Measurements from ENCODE around the gene SLC6A19. TPM values are rescaled to one million over a fixed set of nuclear protein-coding genes. Genes with fewer than 3 reads are reported as not detected.
"Not testable (repeated sequence)": the region's sequence is repeated elsewhere in the genome, so short reads cannot be mapped to it uniquely, and the experiment has no call there.

SLC6A19 gene
- total and polyA plus RNA-seq, 10 donors, result under 0.01 to 0.50 TPM; not detected in 8

DNA sequence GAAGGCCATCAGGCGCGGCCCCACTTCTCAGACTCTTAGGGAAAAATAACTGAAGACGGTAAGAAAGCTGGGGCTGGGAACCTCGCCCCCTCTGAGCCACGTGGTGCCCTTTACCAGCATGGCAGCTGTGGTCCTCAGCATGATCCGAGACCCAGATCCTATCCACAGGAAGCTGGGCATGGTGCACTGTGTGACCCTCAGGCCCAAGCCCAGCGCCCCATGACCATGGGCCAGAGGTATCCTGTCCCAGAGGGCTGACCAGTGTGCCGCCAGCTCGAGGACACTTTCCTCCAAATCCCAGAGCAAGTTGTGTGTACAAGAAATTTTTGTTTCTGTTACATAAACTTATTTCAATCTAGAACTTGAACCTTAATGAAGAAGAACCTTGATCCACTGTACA is 65.4 kb downstream of the SLC6A19 start:
- DNase-seq, result no peak
- H3K27me3 ChIP-seq (replicated peaks in 1 of 7), result peaks cover 0 to 4% (median 0%) of the 10 kb centered on the region in 7 donors
- no peaks in the 10 kb centered on the region for H3K4me1 ChIP-seq
- no peak overlapping the region for H3K4me3 ChIP-seq
- WGBS, 5 donors, result 88 to 97% (median 91%) methylated on average over 9 of the region's 9 CpGs
- intact Hi-C loops (cut with DNase I; ENCODE audit: low total_unique reads), result no loop called here
- no peak overlapping the region for H3K27ac ChIP-seq
- peaks cover 2 to 26% (median 16%) of the 10 kb centered on the region in 8 donors for H3K9me3 ChIP-seq
- no peaks in the 10 kb centered on the region for H3K36me3 ChIP-seq
- TF ChIP-seq POLR2AphosphoS5 (IDR thresholded peaks at IDR 0.05) (no peak), POLR2A (IDR thresholded peaks at IDR 0.05) (no peak)
- TF ChIP-seq, protein P1, sequence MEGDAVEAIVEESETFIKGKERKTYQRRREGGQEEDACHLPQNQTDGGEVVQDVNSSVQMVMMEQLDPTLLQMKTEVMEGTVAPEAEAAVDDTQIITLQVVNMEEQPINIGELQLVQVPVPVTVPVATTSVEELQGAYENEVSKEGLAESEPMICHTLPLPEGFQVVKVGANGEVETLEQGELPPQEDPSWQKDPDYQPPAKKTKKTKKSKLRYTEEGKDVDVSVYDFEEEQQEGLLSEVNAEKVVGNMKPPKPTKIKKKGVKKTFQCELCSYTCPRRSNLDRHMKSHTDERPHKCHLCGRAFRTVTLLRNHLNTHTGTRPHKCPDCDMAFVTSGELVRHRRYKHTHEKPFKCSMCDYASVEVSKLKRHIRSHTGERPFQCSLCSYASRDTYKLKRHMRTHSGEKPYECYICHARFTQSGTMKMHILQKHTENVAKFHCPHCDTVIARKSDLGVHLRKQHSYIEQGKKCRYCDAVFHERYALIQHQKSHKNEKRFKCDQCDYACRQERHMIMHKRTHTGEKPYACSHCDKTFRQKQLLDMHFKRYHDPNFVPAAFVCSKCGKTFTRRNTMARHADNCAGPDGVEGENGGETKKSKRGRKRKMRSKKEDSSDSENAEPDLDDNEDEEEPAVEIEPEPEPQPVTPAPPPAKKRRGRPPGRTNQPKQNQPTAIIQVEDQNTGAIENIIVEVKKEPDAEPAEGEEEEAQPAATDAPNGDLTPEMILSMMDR (IDR thresholded peaks at IDR 0.05 in 8 of 11, conservative IDR thresholded peaks at IDR 0.05 in 3 of 11), result no peak

DNA sequence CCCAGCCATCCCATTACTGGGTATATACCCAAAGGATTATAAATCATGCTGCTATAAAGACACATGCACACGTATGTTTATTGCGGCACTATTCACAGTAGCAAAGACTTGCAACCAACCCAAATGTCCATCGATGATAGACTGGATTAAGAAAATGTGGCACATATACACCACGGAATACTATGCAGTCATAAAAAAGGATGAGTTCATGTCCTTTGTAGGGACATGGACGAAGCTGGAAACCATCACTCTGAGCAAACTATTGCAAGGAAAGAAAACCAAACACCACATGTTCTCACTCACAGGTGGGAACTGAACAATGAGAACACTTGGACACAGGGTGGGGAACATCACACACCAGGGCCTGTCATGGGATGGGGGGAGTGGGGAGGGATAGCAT is 66.1 kb downstream of the SLC6A19 start:
- H3K27me3 ChIP-seq (replicated peaks in 1 of 7); H3K4me3 ChIP-seq; H3K36me3 ChIP-seq; H3K4me1 ChIP-seq; DNase-seq; H3K27ac ChIP-seq; intact Hi-C loops (cut with DNase I; ENCODE audit: low total_unique reads): not testable (repeated sequence)
- WGBS, 5 donors, result 91 to 96% (median 94%) methylated on average over 5 of the region's 5 CpGs
- peaks cover 0 to 19% (median 9%) of the 10 kb centered on the region in 8 donors for H3K9me3 ChIP-seq

DNA sequence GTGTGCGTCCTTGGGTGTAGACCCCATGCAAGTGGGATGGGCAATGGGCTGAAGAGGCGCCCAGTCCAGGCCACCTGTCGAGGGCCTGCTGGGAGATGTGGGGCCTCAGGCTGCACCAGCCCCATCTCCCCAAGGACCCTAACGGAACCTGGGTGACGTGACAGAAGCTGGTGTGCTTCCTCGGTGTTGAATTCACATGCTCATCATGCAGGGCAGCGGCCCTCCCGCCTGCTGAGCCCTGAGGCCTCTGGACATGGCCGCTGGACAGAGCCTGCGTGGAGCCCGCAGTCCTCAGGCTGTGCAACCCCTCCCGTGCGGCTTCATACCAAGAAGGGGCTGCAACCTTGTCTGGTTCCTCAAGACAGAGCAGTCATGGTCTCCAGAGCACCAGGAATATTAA is 66.7 kb downstream of the SLC6A19 start:
- 89 to 93% (median 92%) methylated on average over 12 to 13 of the region's 13 CpGs for WGBS, 5 donors
- peaks cover 0 to 4% (median 0%) of the 10 kb centered on the region in 7 donors for H3K27me3 ChIP-seq (replicated peaks in 1 of 7)

DNA sequence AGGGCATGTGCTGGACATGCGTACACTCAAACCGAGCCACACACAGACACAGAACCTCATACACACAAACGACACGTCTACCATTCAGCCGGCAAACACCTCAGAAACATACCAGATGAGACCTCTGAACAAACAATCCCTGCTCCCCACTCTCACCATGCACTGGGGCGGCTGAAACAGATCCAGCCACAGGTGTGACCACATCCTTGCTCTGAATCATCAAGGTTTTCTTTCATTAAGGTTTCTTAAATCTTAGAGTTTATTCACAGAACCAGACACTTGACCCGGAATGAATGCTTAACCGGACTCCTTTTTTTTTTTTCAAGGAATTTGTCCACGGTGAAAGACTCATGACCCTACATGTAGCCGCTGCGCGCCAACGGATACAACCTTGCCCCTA is 67.3 kb downstream of the SLC6A19 start:
- intact Hi-C loops (cut with DNase I; ENCODE audit: low total_unique reads), result no loop called here
- no peak overlapping the region for H3K27ac ChIP-seq
- DNase-seq, result no peak
- peaks cover 0 to 7% (median 0%) of the 10 kb centered on the region in 8 donors for H3K9me3 ChIP-seq
- H3K4me1 ChIP-seq, result no peaks in the 10 kb centered on the region
- H3K4me3 ChIP-seq, result no peak overlapping the region
- no peaks in the 10 kb centered on the region for H3K36me3 ChIP-seq
- 80 to 89% (median 85%) methylated on average over 13 of the region's 13 CpGs for WGBS, 5 donors
- peaks cover 0 to 4% (median 0%) of the 10 kb centered on the region in 7 donors for H3K27me3 ChIP-seq (replicated peaks in 1 of 7)
- no peak for TF ChIP-seq POLR2AphosphoS5 (IDR thresholded peaks at IDR 0.05)
- TF ChIP-seq, protein P1 (IDR thresholded peaks at IDR 0.05 in 8 of 11, conservative IDR thresholded peaks at IDR 0.05 in 3 of 11), result no peak
- TF ChIP-seq POLR2A (IDR thresholded peaks at IDR 0.05), result no peak

More for the DNA sequence above, 66.7 kb downstream of the SLC6A19 start:
- intact Hi-C loops (cut with DNase I; ENCODE audit: low total_unique reads), result no loop called here
- H3K9me3 ChIP-seq, result peaks cover 0 to 13% (median 3%) of the 10 kb centered on the region in 8 donors
- no peak for TF ChIP-seq POLR2A (IDR thresholded peaks at IDR 0.05)
- TF ChIP-seq, protein P1 (IDR thresholded peaks at IDR 0.05 in 8 of 11, conservative IDR thresholded peaks at IDR 0.05 in 3 of 11), result no peak
- no peak for TF ChIP-seq POLR2AphosphoS5 (IDR thresholded peaks at IDR 0.05)
- no peaks in the 10 kb centered on the region for H3K4me1 ChIP-seq
- H3K27ac ChIP-seq, result no peak overlapping the region
- no peak overlapping the region for H3K4me3 ChIP-seq
- DNase-seq, result no peak
- H3K36me3 ChIP-seq, result no peaks in the 10 kb centered on the region

DNA sequence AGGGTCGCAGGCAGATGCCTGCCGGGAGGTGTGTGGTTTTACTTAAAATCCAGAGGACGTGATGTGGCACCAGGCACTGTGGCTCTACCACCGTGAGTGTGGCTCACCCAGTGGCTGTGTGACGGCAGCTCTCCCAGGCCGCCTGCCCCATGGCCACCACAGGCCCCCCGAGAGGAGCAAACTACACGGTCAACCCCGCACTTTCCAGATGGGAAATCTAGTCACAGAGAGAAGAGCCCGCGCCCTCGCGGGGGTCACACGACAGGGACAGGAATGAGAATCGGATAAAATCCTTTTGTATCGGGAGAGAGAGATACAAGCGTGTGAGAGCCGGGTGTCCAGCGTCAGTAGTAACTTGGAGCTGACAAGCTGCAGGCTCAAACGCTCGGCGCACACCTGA is 69.0 kb downstream of the SLC6A19 start:
- no peak for DNase-seq
- Histone ChIP-seq H3K27me3 (replicated peaks in 1 of 7) (peaks cover 0 to 6% (median 0%) of the 10 kb centered on the region in 7 donors), H3K4me3 (no peak overlapping the region), H3K9me3 (no peaks in the 10 kb centered on the region), H3K36me3 (no peaks in the 10 kb centered on the region), H3K27ac (no peak overlapping the region), H3K4me1 (no peaks in the 10 kb centered on the region)
- intact Hi-C loops (cut with DNase I; ENCODE audit: low total_unique reads), result no loop called here
- 92 to 99% (median 95%) methylated on average over 20 to 22 of the region's 22 CpGs for WGBS, 5 donors
- TF ChIP-seq POLR2A (IDR thresholded peaks at IDR 0.05) (no peak), POLR2AphosphoS5 (IDR thresholded peaks at IDR 0.05) (no peak)
- TF ChIP-seq, protein P1 (IDR thresholded peaks at IDR 0.05 in 8 of 11, conservative IDR thresholded peaks at IDR 0.05 in 3 of 11), result no peak
